Activated T-helper 2 cell treated with anti-CD3 and anti-CD28 coated beads, Interferon-gamma antibody, Interleukin-2, Interleukin-4, amounts not matched to agents 10 μg/mL and 5 μg/mL and 100 μg/mL, durations not matched to agents 14 hours and 24 hours and 36 hours (primary cell): ENCODE results near the gene COA7. TPM values are rescaled to one million over a fixed set of nuclear protein-coding genes. Genes with fewer than 3 reads are reported as not detected.
"Not testable (repeated sequence)": the region's sequence is repeated elsewhere in the genome, so short reads cannot be mapped to it uniquely, and the experiment has no call there.

ENCODE experiments used
- DNase-seq: peaks from one replicate; pipeline ENCODE4 v3.0.0; 2021; ENCODE audit warnings: low spot score
- H3K27ac Mint-ChIP-seq: one replicate; pipeline ENCODE4 v1.8.0; 2021; ENCODE audit warnings: mixed read lengths
- H3K27me3 Mint-ChIP-seq: one replicate; pipeline ENCODE4 v1.8.0; 2021; ENCODE audit warnings: low read depth, mixed read lengths
- H3K36me3 Mint-ChIP-seq: one replicate; pipeline ENCODE4 v1.8.0; 2021; ENCODE audit warnings: low read depth, mixed read lengths
- H3K4me1 Mint-ChIP-seq: one replicate; pipeline ENCODE4 v1.8.0; 2021; ENCODE audit warnings: low read depth, mixed read lengths
- H3K4me3 Mint-ChIP-seq: one replicate; pipeline ENCODE4 v1.8.0; 2021; ENCODE audit warnings: low read depth, mild to moderate bottlenecking, moderate library complexity, mixed read lengths
- H3K9me3 Mint-ChIP-seq: one replicate; pipeline ENCODE4 v1.8.0; 2021; ENCODE audit warnings: mixed read lengths
- intact Hi-C: fragments of 100-400 bp; cut with micrococcal nuclease; formaldehyde crosslinking; loops from one replicate; pipeline ENCODE4 v1.15.1; 2023
- total RNA-seq: library from RNA; stranded (reverse); gene quantifications from 2 replicates; pipeline ENCODE4 v1.2.3, GENCODE V29; 2022

Gene COA7
- total RNA-seq, result 31.5 and 34.2 TPM in 2 replicates

- Mint-ChIP-seq H3K27ac (peak within 1 kb of the TSS; percentile 91), H3K36me3 (peaks cover 27% of the 10 kb centered on the region), H3K9me3 (no peaks in the 10 kb centered on the region), H3K4me1 (peaks cover 21% of the 10 kb centered on the region), H3K4me3 (peak within 1 kb of the TSS; percentile 93), H3K27me3 (no peaks in the 10 kb centered on the region)
- DNase-seq, result peak; percentile 62
- intact Hi-C loops, result loop anchor here (5.0 kb wide), 1 partner anchor 331 kb away; the partner anchor contains the start of gene CC2D1B
Measured at GRCh38 chr1:52697795-52698674, at the start of gene COA7. TSS of gene COA7 (minus strand) at chr1:52698347. CDS start at chr1:52698326, 21 bp downstream.

- H3K9me3 Mint-ChIP-seq, result no peaks in the 10 kb centered on the region
- intact Hi-C loops, result no loop called here
- no peaks in the 10 kb centered on the region for H3K27me3 Mint-ChIP-seq
Measured at GRCh38 chr1:52747450-52747849, 49.3 kb upstream of the COA7 start.

GRCh38 chr1:52746189-52746588 lies 48.0 kb upstream of the COA7 start:
- Mint-ChIP-seq H3K9me3 (no peaks in the 10 kb centered on the region), H3K27me3 (no peaks in the 10 kb centered on the region), H3K27ac (no peak overlapping the region), H3K36me3 (no peaks in the 10 kb centered on the region), H3K4me3 (no peak overlapping the region), H3K4me1 (peaks cover 7% of the 10 kb centered on the region)
- intact Hi-C loops, result no loop called here
- DNase-seq, result no peak

More at GRCh38 chr1:52747450-52747849, 49.3 kb upstream of the COA7 start:
- H3K4me3 Mint-ChIP-seq, result no peak overlapping the region
- peaks cover 2% of the 10 kb centered on the region for H3K4me1 Mint-ChIP-seq
- DNase-seq, result no peak
- H3K27ac Mint-ChIP-seq, result no peak overlapping the region
- H3K36me3 Mint-ChIP-seq, result no peaks in the 10 kb centered on the region

- Mint-ChIP-seq H3K4me3 (no peak overlapping the region), H3K9me3 (no peaks in the 10 kb centered on the region), H3K27ac (no peak overlapping the region), H3K27me3 (no peaks in the 10 kb centered on the region), H3K4me1 (peaks cover 10% of the 10 kb centered on the region), H3K36me3 (no peaks in the 10 kb centered on the region)
- no peak for DNase-seq
- intact Hi-C loops, result no loop called here
Measured at GRCh38 chr1:52741259-52741658, 43.1 kb upstream of the COA7 start.

- Mint-ChIP-seq H3K27me3 (no peaks in the 10 kb centered on the region), H3K27ac (no peak overlapping the region), H3K4me3 (no peak overlapping the region), H3K9me3 (no peaks in the 10 kb centered on the region), H3K36me3 (no peaks in the 10 kb centered on the region), H3K4me1 (peaks cover 10% of the 10 kb centered on the region)
- DNase-seq, result no peak
- intact Hi-C loops, result no loop called here
Measured at GRCh38 chr1:52739699-52740467, 41.7 kb upstream of the COA7 start.

- H3K4me3 Mint-ChIP-seq, result no peak overlapping the region
- H3K4me1 Mint-ChIP-seq, result peaks cover 10% of the 10 kb centered on the region
- intact Hi-C loops, result no loop called here
- no peaks in the 10 kb centered on the region for H3K9me3 Mint-ChIP-seq
- H3K36me3 Mint-ChIP-seq, result no peaks in the 10 kb centered on the region
- H3K27me3 Mint-ChIP-seq, result no peaks in the 10 kb centered on the region
- no peak for DNase-seq
- H3K27ac Mint-ChIP-seq, result no peak overlapping the region
Measured at GRCh38 chr1:52738893-52739292, 40.7 kb upstream of the COA7 start.

- Mint-ChIP-seq H3K27ac (no peak overlapping the region), H3K9me3 (no peaks in the 10 kb centered on the region), H3K4me3 (no peak overlapping the region), H3K4me1 (peaks cover 10% of the 10 kb centered on the region), H3K36me3 (no peaks in the 10 kb centered on the region), H3K27me3 (no peaks in the 10 kb centered on the region)
- DNase-seq, result no peak
- intact Hi-C loops, result no loop called here
Measured at GRCh38 chr1:52738148-52738547, 40.0 kb upstream of the COA7 start.

GRCh38 chr1:52735371-52735770 lies 37.2 kb upstream of the COA7 start:
- H3K36me3 Mint-ChIP-seq, H3K27ac Mint-ChIP-seq, H3K4me3 Mint-ChIP-seq, H3K4me1 Mint-ChIP-seq, H3K9me3 Mint-ChIP-seq, intact Hi-C loops, H3K27me3 Mint-ChIP-seq, DNase-seq: not testable (repeated sequence)

- intact Hi-C loops, result no loop called here
- Mint-ChIP-seq H3K4me3 (no peak overlapping the region), H3K27ac (no peak overlapping the region), H3K9me3 (no peaks in the 10 kb centered on the region), H3K4me1 (no peaks in the 10 kb centered on the region), H3K36me3 (peaks cover 3% of the 10 kb centered on the region), H3K27me3 (no peaks in the 10 kb centered on the region)
- DNase-seq, result no peak
Measured at GRCh38 chr1:52733368-52733767, 35.2 kb upstream of the COA7 start.

- H3K36me3 Mint-ChIP-seq, result peaks cover 3% of the 10 kb centered on the region
- peak overlapping the region; percentile 67 for H3K4me3 Mint-ChIP-seq
- H3K4me1 Mint-ChIP-seq, result peaks cover 25% of the 10 kb centered on the region
- no peaks in the 10 kb centered on the region for H3K9me3 Mint-ChIP-seq
- no peak for DNase-seq
- intact Hi-C loops, result loop anchor here (2.0 to 5.0 kb wide), 2 partner anchors 25 to 599 kb away; partner anchors contain the start of gene LRP8
- H3K27ac Mint-ChIP-seq, result no peak overlapping the region
- no peaks in the 10 kb centered on the region for H3K27me3 Mint-ChIP-seq
Measured at GRCh38 chr1:52727956-52728656, 30.0 kb upstream of the COA7 start.

- no peak for DNase-seq
- Mint-ChIP-seq H3K9me3 (no peaks in the 10 kb centered on the region), H3K4me1 (peaks cover 25% of the 10 kb centered on the region), H3K4me3 (peak overlapping the region; percentile 93), H3K36me3 (peaks cover 3% of the 10 kb centered on the region), H3K27ac (peak overlapping the region; percentile 70), H3K27me3 (no peaks in the 10 kb centered on the region)
- intact Hi-C loops, result loop anchor here (2.0 to 5.0 kb wide), 2 partner anchors 24 to 600 kb away; partner anchors contain the start of gene LRP8
Measured at GRCh38 chr1:52727114-52727586, 29.0 kb upstream of the COA7 start.
